HFFc6 (cell line): ENCODE results near the gene ARHGAP19. TPM values are rescaled to one million over a fixed set of nuclear protein-coding genes. Genes with fewer than 3 reads are reported as not detected.

Source experiments
- DNase-seq: peaks from one replicate; pipeline ENCODE4 v3.0.0-alpha.2; 2018
- H3K27ac Mint-ChIP-seq: 2 replicates; pipeline ENCODE4 v1.8.0; 2020; ENCODE audit warnings: mild to moderate bottlenecking, mixed read lengths
- H3K27me3 Mint-ChIP-seq: 2 replicates; pipeline ENCODE4 v1.8.0; 2021; ENCODE audit warnings: mild to moderate bottlenecking, moderate library complexity, mixed read lengths; ENCODE audit not compliant: insufficient read depth
- H3K36me3 Mint-ChIP-seq: 2 replicates; pipeline ENCODE4 v1.8.0; 2021; ENCODE audit warnings: low read depth, mixed read lengths
- H3K4me1 Mint-ChIP-seq: 2 replicates; pipeline ENCODE4 v1.8.0; 2020; ENCODE audit warnings: low read depth, mixed read lengths
- H3K4me3 Mint-ChIP-seq: 2 replicates; pipeline ENCODE4 v1.8.0; 2020; ENCODE audit warnings: mild to moderate bottlenecking, moderate library complexity, mixed read lengths
- H3K9me3 Mint-ChIP-seq: 2 replicates; pipeline ENCODE4 v1.8.0; 2020; ENCODE audit warnings: mild to moderate bottlenecking, mixed read lengths
- CTCF ChIP-seq: fragments of 200-600 bp; sonication (generic); IDR thresholded peaks from 2 replicates; pipeline ENCODE4 v1.5.0; 2021; ENCODE audit warnings: antibody characterized with exemption, mild to moderate bottlenecking
- total RNA-seq, 6 experiments: library from RNA; stranded (reverse); fragmentation: NEBNext Ultra II Directional; extraction: Animal tissue kit (Norgen Biotek cat#: 25700); gene quantifications; 2 replicates in 1 of 6; 3 replicates in 5 of 6; pipeline ENCODE4 v1.2.3, GENCODE V29; 2021

ARHGAP19 gene
- total RNA-seq, 6 experiments from 2014 or later: 5.2 to 12.3 (median 10.2) TPM

DNA sequence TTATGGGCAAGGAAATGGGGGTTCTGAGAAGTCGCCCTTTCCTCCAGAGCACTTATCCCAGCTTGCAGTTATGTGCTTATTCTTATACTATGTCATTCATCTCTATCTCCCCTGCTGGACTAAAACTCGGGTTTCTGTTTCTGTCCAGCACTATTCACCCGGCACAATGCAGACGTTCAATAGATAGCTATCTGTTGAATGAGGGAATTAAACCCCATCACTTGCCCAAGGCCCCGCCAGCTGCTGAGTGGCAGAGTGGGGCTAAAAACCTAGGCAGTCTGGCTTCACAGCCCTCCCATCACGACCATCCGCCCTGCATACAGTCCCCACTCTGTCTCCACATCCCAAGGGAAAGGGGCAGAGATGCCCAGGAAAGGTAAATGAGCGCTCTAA, 112.1 kb downstream of the ARHGAP19 start:
- Mint-ChIP-seq H3K9me3 (no peaks in the 10 kb centered on the region), H3K27me3 (peaks cover 53% of the 10 kb centered on the region), H3K4me3 (no peak overlapping the region), H3K27ac (no peak overlapping the region), H3K36me3 (no peaks in the 10 kb centered on the region), H3K4me1 (no peaks in the 10 kb centered on the region)
- TF ChIP-seq CTCF: no peak
- no peak for DNase-seq

DNA sequence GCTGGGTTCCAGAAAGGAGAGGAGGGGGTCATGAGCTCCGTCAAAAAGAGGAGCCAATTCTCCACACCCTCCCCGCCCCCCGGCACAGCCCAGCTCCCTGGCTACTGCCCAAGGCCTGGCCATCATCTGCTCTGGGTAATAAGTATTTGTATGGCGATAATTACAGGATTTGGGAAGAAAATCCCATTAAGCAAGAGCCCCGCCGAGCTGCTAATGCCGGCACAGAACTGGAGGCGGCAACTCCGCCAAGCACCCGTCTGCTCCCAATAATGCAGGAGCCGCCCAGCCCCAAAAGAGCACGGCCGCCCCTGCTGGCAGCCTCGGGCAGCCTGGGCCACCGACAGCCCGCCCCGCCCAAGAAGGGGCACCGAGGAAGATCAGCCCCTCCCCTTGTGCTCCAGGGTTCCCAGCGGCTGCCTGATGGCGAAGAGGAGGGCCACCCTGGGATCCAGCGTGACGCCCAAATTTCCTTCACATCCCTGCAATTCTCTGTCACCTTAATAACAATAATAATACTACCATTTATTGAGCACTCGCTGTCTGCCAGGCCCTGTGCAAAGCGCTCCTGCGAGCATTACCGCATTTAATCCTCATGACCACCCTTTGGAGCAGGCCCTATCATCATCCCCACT, 112.6 kb downstream of the ARHGAP19 start:
- H3K9me3 Mint-ChIP-seq: no peaks in the 10 kb centered on the region
- no peak overlapping the region for H3K4me3 Mint-ChIP-seq
- H3K27ac Mint-ChIP-seq: no peak overlapping the region
- H3K27me3 Mint-ChIP-seq: peaks cover 51% of the 10 kb centered on the region
- no peak for TF ChIP-seq CTCF
- DNase-seq: no peak
- H3K36me3 Mint-ChIP-seq: no peaks in the 10 kb centered on the region
- no peaks in the 10 kb centered on the region for H3K4me1 Mint-ChIP-seq

DNA sequence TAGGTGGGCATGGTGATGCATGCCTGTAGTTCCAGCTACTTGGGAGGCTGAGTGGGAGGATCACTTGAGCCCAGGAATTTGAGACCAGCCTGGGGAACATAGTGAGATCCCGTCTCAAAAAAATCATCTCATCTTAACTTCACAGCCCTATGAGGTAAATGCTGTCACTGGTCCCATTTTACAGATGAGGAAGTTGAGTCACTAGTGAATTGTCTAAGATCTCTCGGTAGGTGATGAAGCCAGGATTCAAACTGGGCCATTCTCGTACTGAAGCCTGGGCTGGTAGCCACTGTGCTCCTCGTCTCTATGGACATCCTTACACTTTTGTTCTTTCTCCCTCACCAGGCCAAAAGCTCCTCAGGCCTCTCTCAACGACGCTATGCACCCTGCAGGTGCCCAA, 113.1 kb downstream of the ARHGAP19 start:
- H3K9me3 Mint-ChIP-seq: no peaks in the 10 kb centered on the region
- no peak overlapping the region for H3K4me3 Mint-ChIP-seq
- DNase-seq: no peak
- H3K27ac Mint-ChIP-seq: no peak overlapping the region
- TF ChIP-seq CTCF: no peak
- no peaks in the 10 kb centered on the region for H3K36me3 Mint-ChIP-seq
- H3K4me1 Mint-ChIP-seq: no peaks in the 10 kb centered on the region
- peaks cover 48% of the 10 kb centered on the region for H3K27me3 Mint-ChIP-seq

- Mint-ChIP-seq H3K4me3 (no peak overlapping the region), H3K27me3 (peaks cover 37% of the 10 kb centered on the region), H3K27ac (no peak overlapping the region), H3K4me1 (no peaks in the 10 kb centered on the region), H3K9me3 (no peaks in the 10 kb centered on the region), H3K36me3 (no peaks in the 10 kb centered on the region)
- no peak for DNase-seq
- TF ChIP-seq CTCF: no peak
These were observed 114.4 kb downstream of the ARHGAP19 start for GRCh38 chr10:97178074-97178473.

GRCh38 chr10:97176226-97176625, 116.2 kb downstream of the ARHGAP19 start:
- no peaks in the 10 kb centered on the region for H3K9me3 Mint-ChIP-seq
- no peak for TF ChIP-seq CTCF
- H3K27me3 Mint-ChIP-seq: peaks cover 36% of the 10 kb centered on the region
- DNase-seq: no peak
- H3K36me3 Mint-ChIP-seq: no peaks in the 10 kb centered on the region
- no peak overlapping the region for H3K4me3 Mint-ChIP-seq
- no peaks in the 10 kb centered on the region for H3K4me1 Mint-ChIP-seq
- H3K27ac Mint-ChIP-seq: no peak overlapping the region

DNA sequence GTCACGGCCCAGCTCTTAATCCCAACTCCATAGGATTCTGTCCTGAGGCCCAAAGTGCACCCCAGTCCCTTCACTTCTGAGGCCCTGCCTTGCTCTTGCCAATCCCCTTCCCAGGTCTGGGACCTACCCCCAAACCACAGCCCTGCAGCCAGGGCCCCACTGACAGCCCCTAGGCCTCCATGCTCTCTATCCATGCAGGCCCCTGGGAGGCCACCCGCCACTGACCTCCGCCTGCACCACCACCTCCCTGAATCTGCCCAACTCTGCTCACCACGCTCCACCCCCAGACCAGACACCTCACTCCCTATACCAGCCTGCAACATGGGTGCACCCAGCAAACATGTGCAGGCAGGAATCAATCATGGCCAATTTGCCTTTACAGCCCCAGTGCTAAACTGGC, 116.9 kb downstream of the ARHGAP19 start:
- TF ChIP-seq CTCF: no peak
- H3K4me3 Mint-ChIP-seq: no peak overlapping the region
- H3K27me3 Mint-ChIP-seq: peaks cover 34% of the 10 kb centered on the region
- DNase-seq: no peak
- H3K4me1 Mint-ChIP-seq: no peaks in the 10 kb centered on the region
- H3K9me3 Mint-ChIP-seq: no peaks in the 10 kb centered on the region
- no peak overlapping the region for H3K27ac Mint-ChIP-seq
- H3K36me3 Mint-ChIP-seq: no peaks in the 10 kb centered on the region
